IPS DF 19.7 (cell line): ENCODE measurements around the gene PLAC9.

Source experiments
- DNase-seq: peaks from one replicate; pipeline ENCODE4 v3.0.0-alpha.2; 2013; ENCODE audit warnings: low read depth, low spot score

The PLAC9 gene

GRCh38 chr10:80184291-80184690 lies 51.8 kb downstream of the PLAC9 start:
- DNase-seq, result no peak

DNA sequence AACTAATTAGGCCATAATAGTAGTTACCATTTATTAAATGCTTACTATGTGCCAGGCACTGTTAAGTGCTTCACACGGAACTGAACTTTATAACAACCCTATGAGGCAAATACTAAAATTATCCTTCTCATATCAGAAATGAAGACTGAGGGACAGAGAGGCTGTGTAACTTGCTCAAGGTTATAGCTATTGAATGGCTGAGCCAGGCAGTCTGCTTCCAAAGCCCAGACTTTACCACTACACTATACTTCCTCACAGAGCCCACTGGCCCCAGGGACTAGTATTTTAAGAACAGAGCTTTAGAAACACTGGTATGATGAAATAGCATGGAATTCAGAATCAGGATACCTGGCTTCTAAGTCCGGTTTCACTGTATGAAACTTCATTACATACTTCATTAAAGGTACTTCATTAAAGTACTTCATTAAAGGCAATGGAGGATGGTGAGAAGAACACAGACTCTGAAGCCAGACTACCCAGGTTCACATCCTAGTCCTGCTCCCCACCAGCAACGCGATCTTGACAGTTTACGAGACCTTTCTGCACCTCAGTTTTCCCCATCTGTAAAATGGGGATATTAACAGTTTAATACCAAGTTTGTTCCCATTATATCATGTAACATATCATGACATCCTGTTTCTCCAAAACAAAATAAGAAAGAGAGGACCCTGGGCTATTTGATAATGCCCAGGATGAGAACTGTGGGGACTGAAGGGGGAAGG lies 53.2 kb downstream of the PLAC9 start:
- no peak for DNase-seq

GRCh38 chr10:80186364-80187012 lies 54.0 kb downstream of the PLAC9 start:
- DNase-seq, result no peak

DNA sequence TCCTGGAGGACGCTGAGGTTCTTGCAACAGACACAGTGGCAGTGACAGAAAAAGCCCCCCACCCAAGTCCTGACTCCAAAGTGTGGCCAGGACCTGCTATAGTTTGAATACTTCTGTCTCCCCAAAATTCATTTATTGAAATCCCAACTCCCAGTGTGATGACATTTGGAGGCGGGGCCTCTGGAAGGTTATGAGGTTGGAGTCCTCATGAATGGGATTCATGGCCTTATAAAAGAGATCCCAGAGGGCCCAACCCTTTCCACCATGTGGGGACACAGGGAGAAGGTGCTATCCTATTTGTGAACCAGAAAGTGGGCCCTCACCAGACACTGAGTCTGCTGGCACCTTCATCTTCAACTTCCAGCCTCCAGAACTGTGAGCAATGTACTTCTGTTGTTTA lies 54.5 kb downstream of the PLAC9 start:
- no peak for DNase-seq

GRCh38 chr10:80187465-80188409 lies 55.2 kb downstream of the PLAC9 start:
- no peak for DNase-seq

DNA sequence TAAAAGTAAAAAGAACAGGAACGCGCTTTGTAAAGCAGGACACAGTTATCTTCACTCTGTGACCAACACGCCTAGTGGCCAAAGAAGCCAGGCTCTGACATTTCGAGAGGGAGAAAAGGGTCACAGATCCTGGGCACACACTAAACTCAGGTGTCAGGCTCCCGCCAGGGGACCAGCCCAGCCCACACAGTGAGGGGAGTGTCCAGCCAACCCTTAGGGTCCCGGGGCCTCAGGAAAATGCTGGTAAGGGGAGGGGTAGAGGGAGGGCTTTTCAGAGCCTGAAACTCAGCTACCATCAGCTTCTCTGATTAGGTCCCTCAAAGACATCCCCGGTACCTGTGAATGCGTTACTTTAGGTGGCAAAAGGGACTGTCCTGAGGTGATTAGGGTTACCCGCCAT lies 56.2 kb downstream of the PLAC9 start:
- DNase-seq, result no peak

- DNase-seq, result no peak
Observed at GRCh38 chr10:80191589-80192270, 59.2 kb downstream of the PLAC9 start.

GRCh38 chr10:80192553-80192952 lies 60.0 kb downstream of the PLAC9 start:
- DNase-seq, result no peak

- no peak for DNase-seq
Observed at GRCh38 chr10:80194373-80195045, 62.0 kb downstream of the PLAC9 start.
